A549 (cell line): ENCODE results near the gene MS4A6E. TPM values are rescaled to one million over a fixed set of nuclear protein-coding genes. Genes with fewer than 3 reads are reported as not detected.
A peak's percentile ranks its signal among the peaks of the same experiment; 100 is the strongest.

Experiments
- ATAC-seq, 2 experiments: fragments of 200-7000 bp in 1 of 2; fragments of >200 bp in 1 of 2; cut with Nextera tagmentation in 1 of 2; cut with Tn5 transposase in 1 of 2; 3 replicates each; pipeline versions ENCODE4 v1.8.0 to v1.9.1; 2018 to 2020; ENCODE audit warnings: mild to moderate bottlenecking in 1 of 2, moderate library complexity in 1 of 2
- CTCF ChIA-PET: fragments of 300-600 bp; sonication (Branson Sonifier 250); formaldehyde crosslinking; extraction: SDS; loops from one replicate; lab custom pipeline; 2021; ENCODE audit warnings: antibody characterized with exemption, inconsistent platforms; lab: Yijun Ruan, JAX
- POLR2A ChIA-PET: fragments of 350-600 bp; formaldehyde crosslinking; extraction: SDS; loops from one replicate; lab custom pipeline; 2021; ENCODE audit warnings: antibody characterized with exemption, inconsistent platforms; lab: Yijun Ruan, JAX
- DNase-seq, 2 experiments: peaks; one replicate each; pipeline versions ENCODE4 v3.0.0 to v3.0.0-alpha.2; 2011 to 2016; ENCODE audit warnings: low read depth in 1 of 2, low spot score in 1 of 2
- FAIRE-seq: peaks from 2 replicates; lab custom pipeline; 2011; peaks lifted over from hg19 to GRCh38; lab: Jason Lieb, UNC
- H3K27ac ChIP-seq, 2 experiments: fragments of >200 bp; sonication (Bioruptor Twin); formaldehyde crosslinking; 3 replicates each; pipeline ENCODE4 v1.5.1; 2016 to 2017
- H3K4me1 ChIP-seq: fragments of >200 bp; sonication (Bioruptor Twin); formaldehyde crosslinking; 3 replicates; pipeline ENCODE4 v1.6.1; 2016
- H3K4me2 ChIP-seq: fragments of >200 bp; sonication (Bioruptor Twin); formaldehyde crosslinking; 3 replicates; pipeline ENCODE4 v1.6.1; 2016
- H3K4me3 ChIP-seq: fragments of >200 bp; sonication (Bioruptor Twin); formaldehyde crosslinking; 3 replicates; pipeline ENCODE4 v1.5.1; 2016
- H3K9me3 ChIP-seq: fragments of >200 bp; sonication (Bioruptor Twin); formaldehyde crosslinking; 3 replicates; pipeline ENCODE4 v1.6.1; 2016
- ATOH8 ChIP-seq: fragments of 250-450 bp; sonication (Bioruptor Pico); IDR thresholded peaks from 2 replicates; pipeline ENCODE4 v1.5.0; 2020; ENCODE audit warnings: low read depth, mild to moderate bottlenecking, moderate library complexity
- BCL3 ChIP-seq: fragments of >200 bp; sonication (Bioruptor Twin); formaldehyde crosslinking; IDR thresholded peaks from 3 replicates; pipeline ENCODE4 v1.6.1; 2016
- CBX8 ChIP-seq: fragments of 200-600 bp; sonication (generic); IDR thresholded peaks from 2 replicates; pipeline ENCODE4 v1.6.1; 2016
- E2F6 ChIP-seq: IDR thresholded peaks from 2 replicates; pipeline ENCODE4 v1.6.1; 2012; ENCODE audit warnings: low read depth, borderline replicate concordance
- EHF ChIP-seq: fragments of 250-450 bp; sonication (Bioruptor Pico); IDR thresholded peaks from 2 replicates; pipeline ENCODE4 v1.5.0; 2020; ENCODE audit warnings: mild to moderate bottlenecking
- ESRRA ChIP-seq: fragments of 150-350 bp; IDR thresholded peaks from 2 replicates; pipeline ENCODE4 v1.6.1; 2014; ENCODE audit warnings: mild to moderate bottlenecking, low read length, borderline replicate concordance
- FOSL2 ChIP-seq, 2 experiments: fragments of 450-650 bp in 1 of 2; fragments of >200 bp in 1 of 2; sonication (Bioruptor Twin) in 1 of 2; formaldehyde crosslinking; IDR thresholded peaks; 2 replicates each; pipeline versions ENCODE4 v1.5.0 to v1.6.1; 2016 to 2020; ENCODE audit warnings: mild to moderate bottlenecking in 1 of 2, moderate library complexity in 1 of 2
- FOXS1 ChIP-seq: fragments of 250-450 bp; sonication (Bioruptor Pico); IDR thresholded peaks from 2 replicates; pipeline ENCODE4 v1.5.0; 2020; ENCODE audit warnings: mild to moderate bottlenecking, moderate library complexity
- GATA3 ChIP-seq: IDR thresholded peaks from 2 replicates; pipeline ENCODE4 v1.6.1; 2012; ENCODE audit warnings: borderline replicate concordance
- HES2 ChIP-seq: fragments of >200 bp; sonication (Bioruptor Twin); formaldehyde crosslinking; IDR thresholded peaks from 2 replicates; pipeline ENCODE4 v1.6.1; 2016
- HEYL ChIP-seq: fragments of 250-450 bp; sonication (Bioruptor Pico); IDR thresholded peaks from 2 replicates; pipeline ENCODE4 v1.8.0; 2021; ENCODE audit warnings: mild to moderate bottlenecking, moderate library complexity
- HMGXB4 ChIP-seq: fragments of 250-450 bp; sonication (Bioruptor Pico); IDR thresholded peaks from 2 replicates; pipeline ENCODE4 v1.5.0; 2021; ENCODE audit warnings: mild to moderate bottlenecking, moderate library complexity, borderline replicate concordance
- HOXB5 ChIP-seq: fragments of 250-450 bp; sonication (Bioruptor Pico); IDR thresholded peaks from 2 replicates; pipeline ENCODE4 v1.5.0; 2020; ENCODE audit warnings: mild to moderate bottlenecking, moderate library complexity
- MAFK ChIP-seq: fragments of 450-650 bp; IDR thresholded peaks from 2 replicates; pipeline ENCODE4 v1.6.1; 2014; ENCODE audit not compliant: partially characterized antibody
- MAZ ChIP-seq: fragments of 150-350 bp; IDR thresholded peaks from 2 replicates; pipeline ENCODE4 v1.6.1; 2014; ENCODE audit warnings: antibody characterized with exemption, low read depth, low read length, borderline replicate concordance
- NFE2L2 ChIP-seq: fragments of 150-350 bp; conservative IDR thresholded peaks from 2 replicates; pipeline ENCODE4 v1.6.1; 2014; ENCODE audit warnings: low read length
- POLR2A ChIP-seq: IDR thresholded peaks from 2 replicates; pipeline ENCODE4 v1.6.1; 2012; ENCODE audit warnings: mild to moderate bottlenecking, low read length
- RCOR1 ChIP-seq: fragments of 150-350 bp; IDR thresholded peaks from 2 replicates; pipeline ENCODE4 v1.6.1; 2014; ENCODE audit warnings: antibody characterized with exemption, low read length, low read depth
- SMC3 ChIP-seq: fragments of >200 bp; sonication (Bioruptor Twin); formaldehyde crosslinking; IDR thresholded peaks from 3 replicates; pipeline ENCODE4 v1.6.1; 2018; ENCODE audit warnings: inconsistent platforms
- SREBF2 ChIP-seq: fragments of 450-650 bp; IDR thresholded peaks from 2 replicates; pipeline ENCODE4 v1.6.1; 2014; ENCODE audit warnings: mild to moderate bottlenecking, moderate library complexity
- TP53 ChIP-seq: fragments of 250-450 bp; sonication (Bioruptor Pico); IDR thresholded peaks from 2 replicates; pipeline ENCODE4 v1.5.0; 2021; ENCODE audit warnings: mild to moderate bottlenecking, moderate library complexity
- USF2 ChIP-seq: fragments of 450-650 bp; IDR thresholded peaks from 2 replicates; pipeline ENCODE4 v1.6.1; 2014; ENCODE audit warnings: antibody characterized with exemption
- ZSCAN20 ChIP-seq: fragments of 250-450 bp; sonication (Bioruptor Pico); IDR thresholded peaks from 2 replicates; pipeline ENCODE4 v1.8.0; 2022; ENCODE audit warnings: mild to moderate bottlenecking, moderate library complexity
- WGBS: methylation state at CpG from one replicate; pipeline ENCODE4 v1.1.6; 2017; ENCODE audit errors: missing lambda C conversion rate; 5-methylcytosine and 5-hydroxymethylcytosine counted together
- polyA plus RNA-seq, 4 experiments: library from polyadenylated mRNA; depleted of rRNA in 3 of 4; stranded (reverse); fragments of >200 nt; fragmentation: RNase III in 1 of 4; extraction: RNeasy Plus Mini Kit Qiagen cat#74134 plus additional on column Dnase treatment in 1 of 4; gene quantifications; 2 replicates in 3 of 4; 3 replicates in 1 of 4; pipeline ENCODE4 v1.2.3, GENCODE V29; 2011 to 2017

Gene MS4A6E
- polyA plus RNA-seq, 2 of the 4 experiments (the other 2 are of a cell fraction): not detected

GRCh38 chr11:60376601-60377000 is 49.5 kb downstream of the MS4A6E start:
- Histone ChIP-seq H3K27ac (no peak overlapping the region), H3K4me2 (peak overlapping the region; percentile 19; the same call in 1 of the 3 replicates), H3K4me3 (no peak overlapping the region), H3K4me1 (no peaks in the 10 kb centered on the region), H3K9me3 (no peaks in the 10 kb centered on the region)
- FAIRE-seq: no peak
- ATAC-seq: no peak; a peak in 1 of 6 replicates
- no peak for TF ChIP-seq ZSCAN20 (CRISPR knock-in tag)
- TF ChIP-seq HMGXB4 (CRISPR knock-in tag): no peak
- TF ChIP-seq POLR2A: no peak
- TF ChIP-seq ESRRA: no peak
- no peak for TF ChIP-seq BCL3
- no peak for TF ChIP-seq HEYL (CRISPR knock-in tag)
- no peak for DNase-seq
- CTCF ChIA-PET: interaction anchor here (0.7 kb wide), 1 partner anchor 242 kb away, joined by 3 read pairs; no protein-coding TSS in a partner anchor
- WGBS: 9% methylated on average over 3 of the region's 3 CpGs
- POLR2A ChIA-PET: no interaction called here

- 15% methylated on average over 2 of the region's 2 CpGs for WGBS
- H3K27ac ChIP-seq: no peak overlapping the region
- POLR2A ChIA-PET: no interaction called here
- no peak overlapping the region for H3K4me3 ChIP-seq
- H3K4me1 ChIP-seq: no peaks in the 10 kb centered on the region
- no peaks in the 10 kb centered on the region for H3K9me3 ChIP-seq
- CTCF ChIA-PET: interaction anchor here (0.7 kb wide), 1 partner anchor 241 kb away, joined by 3 read pairs; no protein-coding TSS in a partner anchor
- no peak for ATAC-seq
- TF ChIP-seq MAZ (no peak), NFE2L2 (no peak), USF2 (no peak), GATA3 (no peak), HEYL (CRISPR knock-in tag) (no peak), SREBF2 (no peak), HOXB5 (no peak), TP53 (no peak), E2F6 (no peak), ESRRA (no peak), FOXS1 (CRISPR knock-in tag) (no peak), HES2 (no peak), EHF (CRISPR knock-in tag) (no peak), CBX8 (no peak), MAFK (no peak), ATOH8 (CRISPR knock-in tag) (no peak), FOSL2 (IDR thresholded peaks at IDR 0.05) (no peak), FOSL2 (CRISPR knock-in tag; IDR thresholded peaks at IDR 0.05) (no peak), SMC3 (no peak), RCOR1 (no peak)
- TF ChIP-seq, all 56 proteins: peak for 0
- H3K4me2 ChIP-seq: no peak overlapping the region
- no peak for FAIRE-seq
- DNase-seq: no peak
Observed at GRCh38 chr11:60377401-60378136, 50.5 kb downstream of the MS4A6E start.
